Daoy (cell line): Measurements from ENCODE around the gene MRPL21. TPM values are rescaled to one million over a fixed set of nuclear protein-coding genes. Genes with fewer than 3 reads are reported as not detected.

Source experiments
- DNase-seq: peaks from one replicate; pipeline ENCODE4 v3.0.0-alpha.2; 2015; ENCODE audit warnings: low read depth
- total RNA-seq: library from RNA; depleted of rRNA; stranded (reverse); fragments of >200 nt; shearing (Covaris generic); gene quantifications from 2 replicates; pipeline ENCODE4 v1.2.3, GENCODE V29; 2014; rRNA removed

MRPL21 gene
- total RNA-seq, 1 experiment from 2014 or later: 111 TPM

- DNase-seq: peak; percentile 88
Observed at GRCh38 chr11:68841718-68842426, 61.8 kb downstream of the MRPL21 start, which contains the start of gene CPT1A. CPT1A (minus strand) TSS chr11:68841916; CDS start chr11:68815474, 26,442 bp downstream.

Other genes starting within 250 kb of the MRPL21 start
- gene GAL, start 219.3 kb downstream of the MRPL21 start, total RNA-seq: 5.1 and 8.3 TPM in 2 replicates
- 1.2 TPM in 1 of 2 replicates, not detected in the other for gene TESMIN, start 152.3 kb downstream of the MRPL21 start, total RNA-seq
- 12.4 and 16.5 TPM in 2 replicates for gene CPT1A, start 61.9 kb downstream of the MRPL21 start, total RNA-seq
- 7.6 and 10.3 TPM in 2 replicates for gene IGHMBP2, start 59 bp upstream of the MRPL21 start, total RNA-seq
- gene MRGPRD, start 77.2 kb upstream of the MRPL21 start, total RNA-seq: not detected in 2 replicates
- not detected in 2 replicates for gene MRGPRF, start 109.4 kb upstream of the MRPL21 start, total RNA-seq
- 3.3 TPM in 2 replicates for gene TPCN2, start 145.1 kb upstream of the MRPL21 start, total RNA-seq